ENCODE measurements around the gene CTAG1A.
A peak's percentile ranks its signal among the peaks of the same experiment; 100 is the strongest.
"Not testable (repeated sequence)": the region's sequence is repeated elsewhere in the genome, so short reads cannot be mapped to it uniquely, and the experiment has no call there.

The CTAG1A gene

GRCh38 chrX:154584585-154585183, at the start of gene CTAG1A:
CTAG1A (plus strand) TSS chrX:154585133; CDS start chrX:154585207, 74 bp downstream.
- DNase-seq = not testable (repeated sequence)

DNA sequence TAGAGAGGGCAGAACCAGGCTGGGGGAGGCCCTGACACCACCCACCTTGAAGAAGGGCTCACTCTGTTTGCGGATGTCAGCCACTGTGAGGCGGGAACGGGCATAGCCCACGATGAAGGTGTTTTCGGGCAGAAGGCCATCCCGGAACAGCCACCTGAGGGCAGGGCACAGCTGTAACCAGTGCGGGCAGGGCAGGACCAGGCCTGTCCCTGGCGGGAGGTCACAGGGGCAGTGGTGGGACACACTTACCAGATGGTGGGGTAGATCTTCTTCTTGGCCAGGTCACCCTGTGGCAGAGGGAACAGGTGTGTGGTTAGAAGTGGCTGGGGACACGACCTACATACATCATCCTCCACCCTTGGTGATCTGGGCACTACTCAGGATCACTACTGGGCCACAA, 49.0 kb upstream of the CTAG1A start:
- DNase-seq = no peak

GRCh38 chrX:154539077-154539476, 45.9 kb upstream of the CTAG1A start:
- DNase-seq = no peak

DNA sequence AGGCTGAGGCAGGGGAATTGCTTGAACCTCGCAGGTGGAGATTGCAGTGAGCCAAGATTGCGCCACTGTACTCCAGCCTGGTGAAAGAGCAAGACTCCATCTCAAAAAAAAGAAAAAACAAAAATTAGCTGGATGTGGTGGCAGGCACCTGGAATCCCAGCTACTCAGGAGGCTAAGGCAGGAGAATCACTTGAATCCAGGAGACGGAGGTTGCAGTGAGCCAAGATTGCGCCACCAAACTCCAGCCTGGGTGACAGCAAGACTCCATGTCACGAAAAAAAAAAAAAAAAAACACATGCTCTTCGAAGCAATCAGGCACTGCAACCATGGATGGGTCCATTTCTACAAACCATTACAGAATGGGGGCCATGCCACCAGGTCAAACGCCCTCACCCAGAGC, 44.6 kb upstream of the CTAG1A start:
- DNase-seq = not testable (repeated sequence)

GRCh38 chrX:154540897-154541535, 43.9 kb upstream of the CTAG1A start:
- DNase-seq = no peak

- DNase-seq = no peak
Measured at GRCh38 chrX:154541589-154541895, 43.4 kb upstream of the CTAG1A start.

- DNase-seq = no peak
Measured at GRCh38 chrX:154541896-154542722, 42.8 kb upstream of the CTAG1A start.

GRCh38 chrX:154542723-154543424, 42.1 kb upstream of the CTAG1A start:
- no peak for DNase-seq

DNA sequence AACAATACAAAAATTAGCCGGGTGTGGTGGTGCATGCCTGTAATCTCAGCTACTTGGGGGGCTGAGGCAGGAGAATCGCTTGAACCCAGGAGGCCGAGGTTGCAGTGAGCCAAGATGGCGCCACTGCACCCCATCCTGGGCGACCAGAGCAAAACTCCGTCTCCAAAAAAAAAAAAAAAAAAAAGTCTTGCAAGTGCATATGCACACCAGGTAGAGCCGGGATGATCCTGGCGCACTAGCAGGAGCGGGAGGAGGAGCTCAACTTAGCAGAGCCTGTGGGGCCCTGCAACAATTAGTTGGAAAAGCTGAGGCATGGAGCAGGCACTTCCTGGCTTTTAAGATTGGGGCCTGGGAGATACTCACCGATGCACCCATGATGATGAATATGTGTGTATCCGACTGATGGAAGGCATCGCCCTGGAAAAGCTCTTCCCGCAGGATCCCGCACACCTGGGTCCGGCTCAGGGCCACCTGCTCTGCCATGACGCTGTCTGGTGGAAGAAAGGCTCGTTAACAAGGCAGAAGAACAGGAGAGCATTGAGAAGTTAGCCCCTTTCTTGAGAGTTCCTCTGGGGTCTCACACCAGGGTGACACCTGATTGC, 39.2 kb upstream of the CTAG1A start:
- DNase-seq = no peak

- DNase-seq = peak; percentile 78 to 80
Measured at GRCh38 chrX:154546354-154547244, 38.3 kb upstream of the CTAG1A start, which contains the start of gene G6PD. G6PD (minus strand) TSS chrX:154546846; CDS start chrX:154546155, 691 bp downstream.

DNA sequence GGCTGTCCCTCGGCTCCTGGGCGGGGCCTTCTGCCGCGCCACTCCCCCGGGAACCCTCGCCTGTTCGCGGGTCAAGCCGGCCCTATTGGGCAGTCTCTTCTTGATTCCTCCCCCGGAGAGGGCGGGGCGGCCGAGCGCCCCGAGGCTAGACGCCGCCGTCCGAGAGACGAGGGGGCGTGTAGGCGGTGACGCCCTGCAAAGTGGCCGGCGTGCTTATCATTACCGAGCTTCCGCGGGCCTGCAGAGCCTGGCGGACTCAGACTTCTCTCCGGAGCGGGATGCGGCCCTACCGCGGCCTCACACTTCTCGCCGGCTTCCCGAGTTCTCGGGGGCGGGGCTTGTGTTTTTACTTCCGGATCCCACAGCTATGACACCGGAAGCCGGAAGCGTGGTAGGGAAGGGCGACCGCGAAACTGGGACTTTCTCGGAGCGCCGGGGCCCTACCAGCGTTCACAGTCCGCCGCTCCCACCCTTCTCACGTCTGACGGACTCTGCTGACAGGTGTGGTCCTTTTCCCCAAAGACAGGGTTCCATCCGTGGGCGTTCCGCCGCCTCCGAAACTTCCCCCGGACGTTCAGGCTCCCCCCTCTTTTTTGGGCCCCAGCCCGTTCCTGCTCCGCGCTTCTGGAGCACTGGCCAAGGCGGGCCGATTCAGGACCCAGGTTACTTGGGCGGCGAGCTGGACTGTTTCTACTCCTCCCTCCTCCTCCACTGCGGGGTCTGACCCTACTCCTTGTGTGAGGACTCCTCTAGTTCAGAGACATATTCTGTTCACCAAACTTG, 37.5 kb upstream of the CTAG1A start, which contains the start of gene IKBKG:
TSS of gene IKBKG (plus strand) at position 376 of the 783 bp plus-strand sequence. CDS start 4,383 bp downstream, outside the sequence.
- DNase-seq = peak; percentile 84 to 86

- DNase-seq = no peak
Measured at GRCh38 chrX:154548028-154548316, 37.0 kb upstream of the CTAG1A start.

- DNase-seq = no peak
Measured at GRCh38 chrX:154549766-154550165, 35.2 kb upstream of the CTAG1A start.

GRCh38 chrX:154552112-154552806, 32.7 kb upstream of the CTAG1A start:
- DNase-seq = not testable (repeated sequence)

DNA sequence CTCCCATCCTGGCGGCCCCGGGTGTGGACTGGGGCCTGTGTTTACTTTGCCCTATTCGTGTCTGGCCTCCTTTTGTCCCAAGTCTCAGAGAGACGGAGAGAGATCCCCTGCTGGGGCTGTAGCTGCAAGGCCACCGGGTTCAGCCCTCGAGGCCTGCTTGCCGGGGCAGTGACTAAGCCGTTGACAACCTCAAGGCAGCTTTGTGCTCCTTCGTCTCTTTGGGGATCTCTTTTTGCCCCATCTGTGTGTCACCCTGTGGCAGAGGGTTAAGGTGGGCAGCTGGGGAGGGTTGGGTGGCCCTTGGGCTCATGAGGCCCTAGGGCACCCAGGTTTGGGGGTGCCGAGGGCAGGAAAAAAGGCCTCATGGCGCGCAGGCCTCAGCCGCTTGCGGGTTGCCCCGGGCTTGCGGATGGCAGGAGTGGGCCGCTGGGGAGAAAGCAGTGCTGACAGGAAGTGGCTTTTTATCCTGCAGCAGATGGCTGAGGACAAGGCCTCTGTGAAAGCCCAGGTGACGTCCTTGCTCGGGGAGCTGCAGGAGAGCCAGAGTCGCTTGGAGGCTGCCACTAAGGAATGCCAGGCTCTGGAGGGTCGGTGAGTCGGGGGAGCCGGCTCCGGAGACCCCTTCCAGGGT, 26.8 kb upstream of the CTAG1A start:
- not testable (repeated sequence) for DNase-seq

GRCh38 chrX:154558896-154559295, 26.0 kb upstream of the CTAG1A start:
- not testable (repeated sequence) for DNase-seq

GRCh38 chrX:154560326-154560725, 24.6 kb upstream of the CTAG1A start:
- not testable (repeated sequence) for DNase-seq

GRCh38 chrX:154562295-154562694, 22.6 kb upstream of the CTAG1A start:
- DNase-seq = not testable (repeated sequence)

DNA sequence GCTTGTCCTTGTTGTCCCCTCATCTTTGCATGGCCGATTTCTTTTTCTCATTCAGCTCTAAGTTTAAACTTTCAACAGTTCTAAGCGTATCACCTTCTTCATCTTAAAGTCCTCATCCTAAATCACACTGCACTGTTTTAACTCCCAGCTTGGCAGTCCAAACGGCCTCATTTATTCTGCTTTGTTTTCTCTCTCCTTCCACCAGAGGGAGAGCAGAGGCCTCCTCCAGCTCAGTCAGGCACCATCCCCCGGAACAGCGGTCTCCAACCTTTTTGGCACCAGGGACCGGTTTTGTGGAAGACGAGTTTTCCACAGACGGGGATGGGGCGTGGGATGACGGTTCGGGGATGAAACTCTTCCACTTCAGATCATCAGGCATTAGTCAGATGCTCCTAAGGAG, 14.6 kb upstream of the CTAG1A start:
- not testable (repeated sequence) for DNase-seq

DNA sequence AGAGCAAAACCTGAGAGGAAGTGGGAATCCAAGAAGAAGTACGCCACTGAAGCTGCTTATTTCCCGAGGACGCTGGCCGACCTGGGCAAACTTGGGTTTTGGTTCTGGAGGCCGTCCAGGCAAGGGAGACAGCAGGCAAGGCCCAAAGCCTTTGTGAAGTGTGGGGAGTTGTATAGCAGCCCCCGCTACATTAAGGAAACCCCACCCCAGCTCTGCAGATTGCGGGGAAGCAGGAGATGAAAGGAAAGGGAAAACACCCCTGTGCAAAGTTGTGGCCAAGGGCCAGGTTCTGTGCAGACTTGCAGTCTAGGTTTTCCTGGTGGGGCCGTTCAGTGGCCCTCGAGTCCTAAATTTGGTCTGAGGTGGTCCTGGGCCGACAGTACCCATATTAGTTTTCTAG, 11.9 kb upstream of the CTAG1A start:
- not testable (repeated sequence) for DNase-seq

All from NCI-H524 (cell line).